ENCODE measurements around the gene OSTF1.

OSTF1 gene

DNA sequence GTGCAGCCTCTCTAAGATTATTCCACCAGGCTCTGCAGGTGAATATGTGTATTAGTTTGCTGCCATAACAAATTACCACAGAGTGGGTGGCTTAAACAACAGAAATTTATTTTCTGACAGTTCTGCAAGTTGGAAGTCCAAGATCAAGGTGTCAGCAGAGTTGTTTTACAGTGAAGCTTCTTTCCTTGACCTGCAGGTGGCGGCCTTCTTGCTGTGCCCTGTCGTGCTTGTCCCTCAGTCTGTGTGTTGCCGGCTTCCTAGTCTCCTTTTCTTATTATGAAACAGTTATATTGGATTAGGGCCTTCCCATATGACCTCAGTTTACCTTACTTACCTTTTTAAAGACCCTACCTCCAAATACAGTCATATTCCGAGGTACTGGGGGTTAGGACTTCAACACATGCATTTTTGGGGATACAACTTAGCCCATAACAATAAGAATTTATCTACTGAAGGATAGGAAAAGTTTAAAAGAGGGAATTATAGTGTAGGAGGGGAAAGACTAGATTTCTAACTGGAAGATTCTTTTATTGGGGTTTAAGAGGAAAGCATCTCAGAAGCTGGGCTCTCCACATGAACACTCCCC, 97.4 kb downstream of the OSTF1 start:
- TF ChIP-seq CTCF (conservative IDR thresholded peaks at IDR 0.05; ENCODE audit: low read length) (peak; percentile 87), EZH2phosphoT487 (IDR thresholded peaks at IDR 0.05; ENCODE audit: borderline replicate concordance) (no peak)
- H3K4me3 ChIP-seq (ENCODE audit: low read length, poor library complexity, severe bottlenecking), result no peak overlapping the region

GRCh38 chr9:75186767-75187380, 98.6 kb downstream of the OSTF1 start:
- Histone ChIP-seq H3K27me3 (ENCODE audit: insufficient read depth, low read length, poor library complexity, severe bottlenecking) (no peaks in the 10 kb centered on the region), H3K36me3 (ENCODE audit: insufficient read depth, low read length) (no peaks in the 10 kb centered on the region), H4K20me1 (ENCODE audit: insufficient read depth, low read length, poor library complexity, severe bottlenecking) (no peaks in the 10 kb centered on the region), H3F3A (ENCODE audit: low read depth) (no peaks in the 10 kb centered on the region), H3K9me2 (replicated peaks; ENCODE audit: low read depth, low read length) (no peaks in the 10 kb centered on the region), H3K9ac (ENCODE audit: low read depth, low read length, poor library complexity, severe bottlenecking) (no peak overlapping the region), H3K79me2 (ENCODE audit: insufficient read depth, low read length) (no peaks in the 10 kb centered on the region), H3K4me3 (ENCODE audit: low read length, poor library complexity, severe bottlenecking) (no peak overlapping the region), H3K4me2 (ENCODE audit: low read depth, low read length, poor library complexity, severe bottlenecking) (no peak overlapping the region), H2AFZ (ENCODE audit: low read length) (no peak overlapping the region), H3K4me1 (ENCODE audit: insufficient read depth, low read length, poor library complexity, severe bottlenecking) (no peaks in the 10 kb centered on the region), H3K9me3 (ENCODE audit: insufficient read depth, low read depth, low read length) (no peaks in the 10 kb centered on the region)
- TF ChIP-seq EZH2phosphoT487 (IDR thresholded peaks at IDR 0.05; ENCODE audit: borderline replicate concordance) (no peak), CTCF (conservative IDR thresholded peaks at IDR 0.05; ENCODE audit: low read length) (peak; percentile 92)

More for the DNA sequence above, 97.4 kb downstream of the OSTF1 start:
- no peaks in the 10 kb centered on the region for H4K20me1 ChIP-seq (ENCODE audit: insufficient read depth, low read length, poor library complexity, severe bottlenecking)
- H3F3A ChIP-seq (ENCODE audit: low read depth), result no peaks in the 10 kb centered on the region
- H3K9me2 ChIP-seq (replicated peaks; ENCODE audit: low read depth, low read length), result no peaks in the 10 kb centered on the region
- no peaks in the 10 kb centered on the region for H3K27me3 ChIP-seq (ENCODE audit: insufficient read depth, low read length, poor library complexity, severe bottlenecking)
- H3K79me2 ChIP-seq (ENCODE audit: insufficient read depth, low read length), result no peaks in the 10 kb centered on the region
- no peaks in the 10 kb centered on the region for H3K4me1 ChIP-seq (ENCODE audit: insufficient read depth, low read length, poor library complexity, severe bottlenecking)
- H3K9ac ChIP-seq (ENCODE audit: low read depth, low read length, poor library complexity, severe bottlenecking), result peak overlapping the region; percentile 33
- peak overlapping the region; percentile 52 for H3K4me2 ChIP-seq (ENCODE audit: low read depth, low read length, poor library complexity, severe bottlenecking)
- no peaks in the 10 kb centered on the region for H3K9me3 ChIP-seq (ENCODE audit: insufficient read depth, low read depth, low read length)
- H2AFZ ChIP-seq (ENCODE audit: low read length), result peak overlapping the region; percentile 95
- no peaks in the 10 kb centered on the region for H3K36me3 ChIP-seq (ENCODE audit: insufficient read depth, low read length)

- Histone ChIP-seq H2AFZ (ENCODE audit: low read length) (no peak overlapping the region), H3K9me2 (replicated peaks; ENCODE audit: low read depth, low read length) (no peaks in the 10 kb centered on the region), H3K4me1 (ENCODE audit: insufficient read depth, low read length, poor library complexity, severe bottlenecking) (no peaks in the 10 kb centered on the region), H3K36me3 (ENCODE audit: insufficient read depth, low read length) (no peaks in the 10 kb centered on the region), H3K4me2 (ENCODE audit: low read depth, low read length, poor library complexity, severe bottlenecking) (no peak overlapping the region), H4K20me1 (ENCODE audit: insufficient read depth, low read length, poor library complexity, severe bottlenecking) (no peaks in the 10 kb centered on the region), H3K79me2 (ENCODE audit: insufficient read depth, low read length) (no peaks in the 10 kb centered on the region), H3F3A (ENCODE audit: low read depth) (no peaks in the 10 kb centered on the region), H3K27me3 (ENCODE audit: insufficient read depth, low read length, poor library complexity, severe bottlenecking) (no peaks in the 10 kb centered on the region), H3K9ac (ENCODE audit: low read depth, low read length, poor library complexity, severe bottlenecking) (no peak overlapping the region), H3K9me3 (ENCODE audit: insufficient read depth, low read depth, low read length) (no peaks in the 10 kb centered on the region), H3K4me3 (ENCODE audit: low read length, poor library complexity, severe bottlenecking) (no peak overlapping the region)
- no peak for TF ChIP-seq CTCF (conservative IDR thresholded peaks at IDR 0.05; ENCODE audit: low read length)
- no peak for TF ChIP-seq EZH2phosphoT487 (IDR thresholded peaks at IDR 0.05; ENCODE audit: borderline replicate concordance)
Measured at GRCh38 chr9:75188756-75189155, 100.4 kb downstream of the OSTF1 start.

All from Loucy (cell line).